ENCODE measurements around the gene PIGU.
A peak's percentile ranks its signal among the peaks of the same experiment; 100 is the strongest.
"Not testable (repeated sequence)": the region's sequence is repeated elsewhere in the genome, so short reads cannot be mapped to it uniquely, and the experiment has no call there.

Gene PIGU

GRCh38 chr20:34519841-34520240 is 157.1 kb downstream of the PIGU start:
- not testable (repeated sequence) for ATAC-seq (replicated peaks; ENCODE audit: extremely low read depth, poor library complexity, severe bottlenecking); H3K27me3 Mint-ChIP-seq; H3K4me3 Mint-ChIP-seq; H3K9me3 Mint-ChIP-seq; DNase-seq (ENCODE audit: low spot score in 2 of 2); H3K27ac Mint-ChIP-seq (ENCODE audit: low read depth)
- Mint-ChIP-seq H3K4me1 (peaks cover 49% of the 10 kb centered on the region), H3K36me3 (ENCODE audit: insufficient read depth) (peaks cover 21% of the 10 kb centered on the region)

DNA sequence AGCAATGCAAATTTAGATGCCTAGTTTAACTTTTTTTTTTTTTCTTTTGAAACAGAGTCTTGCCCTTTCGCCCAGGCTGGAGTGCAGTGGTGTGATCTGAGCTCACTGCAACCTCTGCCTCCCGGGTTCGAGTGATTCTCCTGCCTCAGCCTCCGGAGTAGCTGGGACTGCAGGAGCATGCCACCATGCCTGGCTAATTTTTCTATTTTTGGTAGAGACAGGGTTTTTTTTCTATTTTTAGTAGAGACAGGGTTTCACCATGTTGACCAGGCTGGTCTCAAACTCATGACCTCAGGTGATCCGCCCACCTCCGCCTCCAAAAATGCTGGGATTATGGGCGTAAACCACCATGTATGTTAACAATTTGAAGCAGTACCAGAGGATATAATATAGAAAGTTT is 158.0 kb downstream of the PIGU start:
- Mint-ChIP-seq H3K36me3 (ENCODE audit: insufficient read depth) (peaks cover 21% of the 10 kb centered on the region), H3K4me3 (peak overlapping the region; percentile 66), H3K4me1 (peaks cover 56% of the 10 kb centered on the region)
- not testable (repeated sequence) for H3K9me3 Mint-ChIP-seq; H3K27me3 Mint-ChIP-seq; ATAC-seq (replicated peaks; ENCODE audit: extremely low read depth, poor library complexity, severe bottlenecking); H3K27ac Mint-ChIP-seq (ENCODE audit: low read depth); DNase-seq (ENCODE audit: low spot score in 2 of 2)

DNA sequence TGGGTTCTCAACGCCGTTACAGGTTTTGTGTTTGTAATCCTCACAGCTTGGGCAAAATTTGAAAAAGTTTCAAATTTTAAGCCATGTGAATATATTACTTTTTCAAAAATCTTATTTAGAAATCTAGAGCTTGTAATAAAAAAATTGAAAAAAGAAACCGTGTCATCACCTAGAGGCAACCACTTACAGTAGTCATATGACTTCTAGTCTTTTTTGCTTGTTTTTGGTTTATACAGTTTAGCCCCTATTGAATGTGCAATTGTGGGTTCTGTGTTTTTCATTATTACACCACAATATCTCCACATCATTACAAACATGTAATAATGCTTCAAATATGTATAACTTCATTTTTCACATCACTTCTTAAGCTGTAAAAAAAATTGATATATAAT is 159.8 kb downstream of the PIGU start:
- DNase-seq (ENCODE audit: low spot score in 2 of 2) (no peak), ATAC-seq (replicated peaks; ENCODE audit: extremely low read depth, poor library complexity, severe bottlenecking) (peak; percentile 17)
- no peaks in the 10 kb centered on the region for H3K27me3 Mint-ChIP-seq
- H3K36me3 Mint-ChIP-seq (ENCODE audit: insufficient read depth), result peaks cover 21% of the 10 kb centered on the region
- no peaks in the 10 kb centered on the region for H3K9me3 Mint-ChIP-seq
- peaks cover 46% of the 10 kb centered on the region for H3K4me1 Mint-ChIP-seq
- H3K27ac Mint-ChIP-seq (ENCODE audit: low read depth), result peak overlapping the region; percentile 97
- H3K4me3 Mint-ChIP-seq, result peak overlapping the region; percentile 99

DNA sequence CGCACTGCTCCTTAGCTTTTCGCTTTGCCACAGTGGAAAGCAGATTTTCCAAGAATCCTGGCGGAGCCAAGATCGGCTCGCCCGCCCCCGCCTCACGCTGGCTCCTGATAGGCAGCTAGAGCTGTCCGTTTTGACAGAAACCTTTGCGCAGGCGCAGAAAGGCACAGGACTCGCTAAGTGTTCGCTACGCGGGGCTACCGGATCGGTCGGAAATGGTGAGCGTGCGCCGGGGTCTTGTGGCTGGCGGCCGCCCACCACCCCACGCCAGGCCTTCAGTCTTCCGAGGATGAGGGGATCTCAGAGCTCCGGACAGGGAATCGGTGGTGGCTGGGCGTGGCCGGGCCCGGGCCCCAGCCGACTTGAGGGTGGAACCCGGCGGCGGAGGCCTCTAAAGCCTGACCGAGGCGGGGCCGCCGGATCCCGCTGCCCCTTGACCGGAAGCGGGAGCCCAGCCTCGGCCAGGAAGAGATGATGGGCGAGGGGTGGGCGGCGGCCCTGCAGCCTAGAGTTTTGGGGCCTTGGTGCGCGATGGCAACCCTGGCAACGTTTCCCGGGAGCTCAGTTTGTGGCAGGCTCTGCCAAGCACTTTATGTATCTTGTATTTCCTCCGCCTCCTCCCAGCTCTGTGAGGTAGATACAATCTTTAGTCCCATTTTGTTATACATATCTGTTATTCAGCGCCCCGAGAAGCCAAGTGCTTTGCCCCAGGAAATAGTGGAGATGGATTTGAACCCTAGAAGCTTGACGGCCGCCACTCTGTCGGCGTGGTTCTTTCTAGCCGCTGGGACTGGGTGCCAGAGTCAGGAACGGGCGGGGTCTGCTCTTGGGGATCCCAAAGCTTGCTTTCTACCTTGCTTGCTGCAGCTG is 160.4 kb downstream of the PIGU start, which contains the start of gene DYNLRB1:
Gene DYNLRB1 (plus strand): TSS at position 176 of the 867 bp plus-strand sequence. CDS start 37 bp downstream, at position 213.
- H3K9me3 Mint-ChIP-seq, result no peaks in the 10 kb centered on the region
- peaks cover 24% of the 10 kb centered on the region for H3K36me3 Mint-ChIP-seq (ENCODE audit: insufficient read depth)
- peaks cover 45% of the 10 kb centered on the region for H3K4me1 Mint-ChIP-seq

DNA sequence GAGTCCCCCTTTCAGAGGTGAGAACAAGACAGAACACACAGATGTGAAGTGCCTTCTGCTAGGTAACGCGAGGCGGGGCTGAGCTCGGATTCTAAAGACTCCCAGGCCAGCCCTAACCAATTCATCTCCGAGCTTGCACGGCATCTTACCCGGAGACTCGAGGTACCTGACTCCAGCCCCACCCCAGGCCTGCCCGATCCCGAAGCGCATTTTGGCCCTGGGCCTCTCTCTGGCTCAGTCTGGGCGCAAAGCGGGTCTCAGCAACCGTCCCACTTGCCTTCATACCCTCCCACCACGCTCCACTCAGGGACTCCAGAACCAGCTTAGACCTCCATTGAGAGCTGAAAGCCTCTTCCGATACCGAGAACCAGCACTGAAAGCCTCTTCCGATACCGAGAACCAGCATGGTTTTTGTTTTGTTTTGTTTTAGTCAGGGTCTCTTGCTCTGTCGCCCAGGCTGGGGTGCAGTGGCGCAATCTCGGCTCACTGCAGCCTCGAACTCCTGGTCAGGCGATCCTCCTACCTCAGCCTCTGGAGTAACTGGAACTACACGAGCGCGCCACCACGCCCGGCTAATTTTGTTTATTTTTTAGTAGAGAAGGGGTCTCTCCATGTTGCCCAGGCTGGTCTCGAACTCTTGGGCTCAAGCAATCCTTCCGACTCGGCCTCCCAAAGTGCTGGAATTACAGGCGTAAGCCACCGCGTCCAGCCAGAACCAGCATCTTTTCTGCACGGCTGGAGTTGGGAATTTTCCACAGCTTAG is 161.2 kb downstream of the PIGU start:
- Mint-ChIP-seq H3K27me3 (no peaks in the 10 kb centered on the region), H3K9me3 (no peaks in the 10 kb centered on the region), H3K27ac (ENCODE audit: low read depth) (peak overlapping the region; percentile 97), H3K36me3 (ENCODE audit: insufficient read depth) (peaks cover 26% of the 10 kb centered on the region), H3K4me3 (peak overlapping the region; percentile 99), H3K4me1 (peaks cover 45% of the 10 kb centered on the region)
- ATAC-seq (replicated peaks; ENCODE audit: extremely low read depth, poor library complexity, severe bottlenecking) (peak; percentile 61), DNase-seq (ENCODE audit: low spot score in 2 of 2) (peak; percentile 47 to 53)

More for the DNA sequence above, 160.4 kb downstream of the PIGU start, which contains the start of gene DYNLRB1:
- ATAC-seq (replicated peaks; ENCODE audit: extremely low read depth, poor library complexity, severe bottlenecking) (peak; percentile 84), DNase-seq (ENCODE audit: low spot score in 2 of 2) (peak; percentile 87 to 90)
- no peaks in the 10 kb centered on the region for H3K27me3 Mint-ChIP-seq
- peak within 1 kb of the TSS; percentile 99 for H3K4me3 Mint-ChIP-seq
- peak within 1 kb of the TSS; percentile 97 for H3K27ac Mint-ChIP-seq (ENCODE audit: low read depth)

DNA sequence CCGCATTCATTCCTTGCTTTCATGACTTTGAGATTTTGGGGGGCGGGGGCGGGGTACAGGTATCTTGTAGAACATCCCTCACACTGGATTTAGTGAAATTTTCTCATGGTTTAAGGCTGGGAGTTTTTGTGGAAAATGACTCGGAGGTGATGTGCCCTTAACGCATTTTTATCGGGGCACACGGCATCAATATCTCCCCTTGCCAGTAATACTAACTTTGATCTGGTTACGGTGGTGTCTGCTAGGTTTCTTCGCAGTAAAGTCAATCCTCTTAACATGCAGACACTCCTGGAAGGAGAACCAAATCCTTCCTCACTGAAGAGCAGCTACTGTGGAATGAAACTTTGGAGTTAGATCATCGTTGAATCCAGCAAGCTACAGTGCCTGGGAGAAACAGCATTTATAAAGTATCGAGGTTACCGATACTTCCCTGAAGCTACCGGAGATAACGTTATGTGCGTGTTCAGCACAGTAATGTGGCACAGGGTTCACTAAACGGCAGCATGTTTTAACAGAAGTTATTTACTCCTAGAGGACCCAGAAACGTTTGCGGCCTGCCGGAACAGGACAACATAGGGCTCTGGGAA is 161.9 kb downstream of the PIGU start:
- Mint-ChIP-seq H3K4me3 (peak overlapping the region; percentile 99), H3K36me3 (ENCODE audit: insufficient read depth) (peaks cover 29% of the 10 kb centered on the region), H3K4me1 (peaks cover 45% of the 10 kb centered on the region), H3K9me3 (no peaks in the 10 kb centered on the region), H3K27me3 (no peaks in the 10 kb centered on the region), H3K27ac (ENCODE audit: low read depth) (peak overlapping the region; percentile 97)
- DNase-seq (ENCODE audit: low spot score in 2 of 2) (no peak), ATAC-seq (replicated peaks; ENCODE audit: extremely low read depth, poor library complexity, severe bottlenecking) (peak; percentile 1)

DNA sequence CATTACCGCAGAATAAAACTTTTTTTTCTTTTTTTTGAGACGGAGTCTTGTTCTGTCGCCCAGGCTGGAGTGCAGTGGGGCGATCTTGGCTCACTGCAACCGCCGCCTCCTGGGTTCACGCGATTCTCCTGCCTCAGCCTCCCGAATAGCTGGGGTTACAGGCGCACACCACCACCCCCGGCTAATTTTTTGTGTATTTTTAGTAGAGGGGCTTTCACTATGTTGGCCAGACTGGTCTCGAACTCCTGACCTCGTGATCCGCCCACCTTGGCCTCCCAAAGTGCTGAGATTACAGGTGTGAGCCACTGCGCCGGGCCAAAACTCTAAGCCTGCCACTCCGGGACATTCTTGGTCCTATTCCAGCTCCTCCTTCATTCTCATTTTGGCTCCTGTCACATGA is 162.9 kb downstream of the PIGU start:
- DNase-seq (ENCODE audit: low spot score in 2 of 2); H3K27me3 Mint-ChIP-seq; H3K4me3 Mint-ChIP-seq; H3K9me3 Mint-ChIP-seq; ATAC-seq (replicated peaks; ENCODE audit: extremely low read depth, poor library complexity, severe bottlenecking): not testable (repeated sequence)
- H3K4me1 Mint-ChIP-seq, result peaks cover 45% of the 10 kb centered on the region
- peak overlapping the region; percentile 77 for H3K27ac Mint-ChIP-seq (ENCODE audit: low read depth)
- H3K36me3 Mint-ChIP-seq (ENCODE audit: insufficient read depth), result peaks cover 32% of the 10 kb centered on the region

GRCh38 chr20:34512955-34513419 is 163.9 kb downstream of the PIGU start:
- no peak overlapping the region for H3K4me3 Mint-ChIP-seq

DNA sequence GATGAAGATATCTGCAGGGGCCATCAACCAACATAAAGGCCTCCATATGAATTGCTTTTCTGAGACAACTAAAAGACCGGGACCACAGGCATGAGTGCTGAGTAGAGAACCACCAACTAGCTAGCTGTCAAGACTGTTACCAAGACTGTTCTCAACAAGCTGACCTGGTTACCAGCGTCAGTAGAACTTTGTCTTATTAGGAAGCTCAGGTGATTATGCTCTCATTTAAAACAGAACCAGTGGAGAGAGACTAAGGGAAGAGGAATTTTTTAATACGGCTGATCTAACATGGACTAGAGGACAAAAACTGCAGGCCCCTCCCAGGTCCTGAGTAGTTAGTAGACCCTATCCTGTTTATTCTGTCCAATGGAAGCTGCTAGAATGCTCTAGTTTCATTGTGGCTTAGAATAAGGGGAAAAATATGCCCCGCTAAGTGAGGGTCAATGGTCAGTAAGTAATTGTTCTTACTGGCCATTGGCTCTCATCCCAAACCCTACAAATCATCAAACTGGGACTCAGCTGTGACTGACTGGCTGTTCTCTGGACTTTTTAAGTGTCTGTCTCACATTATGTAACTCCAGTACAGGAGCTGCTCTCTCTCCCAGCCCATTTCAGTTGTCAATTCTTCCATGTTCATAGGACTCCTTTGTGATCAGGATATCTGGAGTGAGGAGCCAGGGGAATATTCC is 164.5 kb downstream of the PIGU start:
- Mint-ChIP-seq H3K4me3 (no peak overlapping the region), H3K36me3 (ENCODE audit: insufficient read depth) (peaks cover 44% of the 10 kb centered on the region), H3K27me3 (no peaks in the 10 kb centered on the region), H3K4me1 (peaks cover 34% of the 10 kb centered on the region), H3K9me3 (no peaks in the 10 kb centered on the region), H3K27ac (ENCODE audit: low read depth) (peak overlapping the region; percentile 77)
- ATAC-seq (replicated peaks; ENCODE audit: extremely low read depth, poor library complexity, severe bottlenecking), result no peak
- DNase-seq (ENCODE audit: low spot score in 2 of 2), result no peak

More at GRCh38 chr20:34512955-34513419, 163.9 kb downstream of the PIGU start:
- Mint-ChIP-seq H3K36me3 (ENCODE audit: insufficient read depth) (peaks cover 39% of the 10 kb centered on the region), H3K27ac (ENCODE audit: low read depth) (peak overlapping the region; percentile 77), H3K4me1 (peaks cover 38% of the 10 kb centered on the region), H3K27me3 (no peaks in the 10 kb centered on the region), H3K9me3 (no peaks in the 10 kb centered on the region)
- DNase-seq (ENCODE audit: low spot score in 2 of 2), result no peak
- no peak for ATAC-seq (replicated peaks; ENCODE audit: extremely low read depth, poor library complexity, severe bottlenecking)

DNA sequence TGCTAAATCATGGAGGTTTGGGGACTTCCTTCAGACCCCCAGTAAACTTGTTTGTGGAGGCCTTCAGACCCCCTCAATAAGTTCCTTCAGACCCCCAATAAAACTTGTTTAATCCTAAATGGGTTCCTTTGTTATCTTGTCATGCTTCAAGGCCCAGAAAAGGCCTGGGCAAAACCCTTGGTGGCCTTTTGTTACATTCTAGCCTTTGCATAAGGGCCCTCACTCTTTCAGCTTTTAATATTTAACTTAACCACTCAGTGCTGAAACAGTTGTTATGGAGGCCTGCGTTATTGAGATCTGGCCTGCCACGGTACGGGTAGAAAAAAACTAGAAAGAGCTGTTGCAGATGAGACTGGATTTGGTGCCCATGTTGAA is 165.0 kb downstream of the PIGU start:
- Mint-ChIP-seq H3K4me3 (no peak overlapping the region), H3K27ac (ENCODE audit: low read depth) (peak overlapping the region; percentile 77), H3K4me1 (peaks cover 34% of the 10 kb centered on the region), H3K27me3 (no peaks in the 10 kb centered on the region), H3K9me3 (no peaks in the 10 kb centered on the region), H3K36me3 (ENCODE audit: insufficient read depth) (peaks cover 47% of the 10 kb centered on the region)
- DNase-seq (ENCODE audit: low spot score in 2 of 2), result no peak
- no peak for ATAC-seq (replicated peaks; ENCODE audit: extremely low read depth, poor library complexity, severe bottlenecking)

DNA sequence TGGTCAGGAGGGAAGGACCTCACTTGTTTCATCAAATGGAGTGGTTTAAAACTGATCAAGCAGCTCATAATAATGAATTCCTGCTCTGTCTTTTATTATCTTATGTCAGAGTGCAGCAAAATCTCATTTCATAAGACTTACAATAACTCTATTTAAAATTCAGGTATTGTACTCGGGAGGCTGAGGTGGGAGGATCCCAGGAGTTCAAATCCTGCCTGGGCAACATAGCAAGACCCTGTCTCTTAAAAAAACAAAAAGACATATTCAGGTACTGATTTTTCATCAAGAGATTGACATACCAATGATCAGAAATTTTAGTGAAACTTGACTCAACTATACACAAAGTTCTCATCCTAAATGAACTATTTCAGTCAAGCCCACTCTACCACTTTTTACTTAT is 166.3 kb downstream of the PIGU start:
- ATAC-seq (replicated peaks; ENCODE audit: extremely low read depth, poor library complexity, severe bottlenecking), result no peak

More for the DNA sequence above, 166.3 kb downstream of the PIGU start:
- H3K36me3 Mint-ChIP-seq (ENCODE audit: insufficient read depth), result peaks cover 50% of the 10 kb centered on the region
- no peak for DNase-seq (ENCODE audit: low spot score in 2 of 2)
- no peaks in the 10 kb centered on the region for H3K9me3 Mint-ChIP-seq
- H3K4me1 Mint-ChIP-seq, result peaks cover 24% of the 10 kb centered on the region
- H3K4me3 Mint-ChIP-seq, result no peak overlapping the region
- H3K27me3 Mint-ChIP-seq, result no peaks in the 10 kb centered on the region
- H3K27ac Mint-ChIP-seq (ENCODE audit: low read depth), result peak overlapping the region; percentile 51
